ENCODE results near the gene SNED1. TPM values are rescaled to one million over a fixed set of nuclear protein-coding genes. Genes with fewer than 3 reads are reported as not detected.

Gene SNED1
- total RNA-seq, 2 donors from 2014 or later: 9.4 to 10.1 TPM

DNA sequence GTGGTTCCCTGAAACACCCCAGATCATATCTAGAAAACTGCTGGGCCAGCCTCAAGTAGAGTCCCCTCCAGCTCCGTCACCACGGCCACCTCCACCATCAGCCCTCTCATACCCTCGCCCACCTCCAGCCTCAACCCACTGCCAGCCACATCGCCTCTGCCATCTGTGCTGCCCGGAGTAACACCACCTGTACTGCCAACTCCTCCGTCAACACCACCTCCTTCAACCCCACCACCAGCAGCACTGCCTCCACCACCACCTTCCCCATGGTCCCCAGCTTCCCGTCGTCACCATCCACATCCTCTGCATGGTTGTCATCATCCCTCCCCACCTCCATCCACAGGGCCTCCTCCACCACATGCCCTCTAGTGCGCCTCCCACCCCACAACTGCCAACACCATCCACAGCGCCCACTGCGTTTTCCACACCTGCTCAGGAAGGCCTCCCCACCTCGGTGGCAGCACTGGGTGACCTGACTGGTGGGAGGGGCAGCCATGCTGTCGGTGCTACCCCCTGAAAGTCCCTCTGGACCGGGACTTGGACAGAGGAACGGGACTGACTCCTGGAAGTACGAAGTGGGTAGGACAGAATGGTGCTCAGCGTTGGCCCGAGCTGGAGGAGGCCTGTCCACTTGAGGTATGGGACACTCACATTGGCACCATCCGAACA, 1.6 kb downstream of the SNED1 start:
- no peak for ATAC-seq
- DNase-seq: no peak
- intact Hi-C loops (cut with DNase I, micrococcal nuclease): no loop called here

DNA sequence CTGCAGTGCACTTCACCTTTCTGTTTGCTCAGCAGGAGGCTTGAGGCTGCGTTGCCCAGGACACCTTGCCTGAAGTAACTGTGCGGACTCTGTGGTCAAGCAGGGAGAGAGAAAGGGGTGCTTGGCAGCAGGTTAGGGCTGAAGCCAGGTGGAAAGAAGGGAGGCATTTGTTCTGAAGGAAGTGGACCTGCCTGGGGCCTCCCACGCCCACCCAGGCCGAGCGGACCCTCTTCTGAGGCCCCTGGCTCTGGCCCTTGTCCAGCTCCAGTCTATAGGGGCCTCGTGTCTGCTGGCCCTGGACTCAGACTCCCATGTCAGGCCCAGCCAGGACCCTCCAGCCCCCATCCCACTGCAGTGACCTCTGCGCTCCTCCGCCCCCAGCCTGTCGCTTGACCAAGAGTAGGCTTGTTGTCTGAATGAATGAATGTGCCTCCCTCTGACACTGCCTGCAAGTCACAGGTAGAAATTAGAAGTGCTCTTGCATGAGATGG, 2.5 kb downstream of the SNED1 start:
- DNase-seq (no peak), ATAC-seq (no peak)
- intact Hi-C loops (cut with DNase I, micrococcal nuclease): no loop called here

DNA sequence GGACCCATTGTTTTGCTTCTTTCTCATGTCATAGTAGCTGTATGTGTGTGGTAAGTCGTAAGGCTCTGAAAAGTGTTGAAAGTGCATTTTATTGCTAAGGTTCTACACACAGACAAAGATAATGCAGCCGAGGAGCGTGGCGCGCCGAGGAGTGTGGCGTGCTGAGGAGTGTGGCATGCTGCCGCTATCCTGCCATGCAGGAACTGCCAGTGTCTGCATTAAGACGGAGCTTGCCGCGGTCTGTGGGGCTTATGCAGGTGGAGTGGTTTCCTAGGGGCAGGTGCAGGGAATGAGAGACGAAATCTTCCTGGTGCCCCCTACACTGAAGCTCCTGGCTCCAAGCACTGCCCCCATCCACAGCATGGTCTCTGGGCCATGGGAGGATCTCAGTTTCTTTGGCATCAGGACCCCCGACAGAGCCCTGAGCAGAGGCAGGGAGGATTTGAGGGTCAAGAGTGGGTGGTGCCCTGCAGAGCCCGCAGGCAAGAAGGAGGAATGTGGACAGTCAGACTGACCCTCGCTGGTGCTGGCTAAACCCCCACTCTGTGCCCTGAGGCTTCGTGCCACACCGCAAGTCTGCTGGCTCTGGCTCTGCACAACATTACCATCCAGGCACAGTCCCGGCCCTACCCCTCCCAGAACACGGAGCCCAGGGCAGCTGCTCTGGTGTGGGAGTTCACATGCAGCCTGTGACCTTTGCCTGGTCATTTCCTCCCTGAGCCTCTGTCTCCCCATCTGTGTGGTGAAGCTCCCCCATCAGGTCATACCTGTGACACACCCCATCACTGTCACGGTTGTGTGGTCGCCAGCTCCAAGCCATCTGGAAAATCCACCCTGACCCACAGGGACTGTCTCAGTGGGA, 3.2 kb downstream of the SNED1 start:
- DNase-seq: no peak
- intact Hi-C loops (cut with DNase I, micrococcal nuclease): no loop called here
- no peak for ATAC-seq

- intact Hi-C loops (cut with DNase I, micrococcal nuclease): no loop called here
- no peak for DNase-seq
- no peak for ATAC-seq
Measured at GRCh38 chr2:241002275-241003046, 4.0 kb downstream of the SNED1 start.

- DNase-seq: no peak
- intact Hi-C loops (cut with DNase I, micrococcal nuclease): no loop called here
- no peak for ATAC-seq
Measured at GRCh38 chr2:241003047-241003360, 4.6 kb downstream of the SNED1 start.

DNA sequence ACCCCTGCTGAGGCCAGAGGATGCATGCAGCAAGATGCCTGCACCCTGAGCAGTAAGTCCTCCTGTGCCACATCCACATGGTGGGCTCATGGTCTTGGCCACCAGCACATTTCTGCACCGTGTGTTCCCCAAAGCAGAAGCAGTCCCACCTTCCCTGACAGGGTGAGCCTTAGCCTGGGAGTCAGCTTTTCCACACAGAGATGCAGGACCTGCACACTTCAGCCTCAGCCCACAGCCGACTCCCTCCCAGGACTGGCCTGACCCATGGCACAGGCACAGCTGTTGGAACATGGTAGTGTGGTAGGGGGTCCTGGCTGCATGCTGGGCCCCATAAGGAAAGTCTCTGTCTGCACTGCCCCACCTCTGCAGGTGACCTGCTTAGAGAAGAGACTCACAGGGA, 5.0 kb downstream of the SNED1 start:
- intact Hi-C loops (cut with DNase I, micrococcal nuclease): no loop called here
- DNase-seq (no peak), ATAC-seq (no peak)

DNA sequence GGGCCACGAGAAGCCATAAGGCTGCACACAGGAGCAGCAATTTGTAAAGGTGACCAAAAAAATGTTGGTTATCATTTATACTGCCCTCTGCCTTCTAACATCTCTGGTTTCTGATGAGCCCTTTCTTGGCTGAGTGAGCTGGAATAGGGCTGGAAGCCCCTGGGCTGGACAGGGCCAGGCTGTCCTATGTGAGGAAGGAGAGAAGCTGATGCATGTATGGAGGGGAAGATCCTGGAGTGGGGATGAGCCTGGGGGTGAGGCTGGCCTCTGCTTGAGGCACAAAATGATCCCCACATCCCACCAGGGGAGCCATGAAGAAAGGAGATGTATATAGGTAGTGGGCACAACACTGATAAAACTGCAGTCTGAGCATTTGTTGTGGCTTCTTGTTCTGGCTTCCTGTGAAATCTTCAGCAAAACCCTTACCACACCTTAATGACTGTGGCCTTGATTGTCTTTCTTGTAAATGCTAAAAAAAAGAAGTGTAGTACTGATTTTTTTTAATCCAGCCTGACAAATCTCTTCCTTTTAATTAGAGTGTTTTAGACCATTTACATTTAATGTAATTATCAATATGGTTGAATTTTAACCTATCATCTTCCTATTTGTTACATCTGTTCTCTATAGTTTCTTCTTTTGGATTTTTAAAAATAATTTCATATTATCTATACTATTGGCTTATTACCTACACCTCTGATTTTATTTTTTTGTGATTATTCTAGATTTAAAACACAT, 5.6 kb downstream of the SNED1 start:
- ATAC-seq (no peak), DNase-seq (no peak)
- intact Hi-C loops (cut with DNase I, micrococcal nuclease): no loop called here

- intact Hi-C loops (cut with DNase I, micrococcal nuclease): no loop called here
- DNase-seq: no peak
- ATAC-seq: no peak
Measured at GRCh38 chr2:241005569-241005968, 7.2 kb downstream of the SNED1 start.

DNA sequence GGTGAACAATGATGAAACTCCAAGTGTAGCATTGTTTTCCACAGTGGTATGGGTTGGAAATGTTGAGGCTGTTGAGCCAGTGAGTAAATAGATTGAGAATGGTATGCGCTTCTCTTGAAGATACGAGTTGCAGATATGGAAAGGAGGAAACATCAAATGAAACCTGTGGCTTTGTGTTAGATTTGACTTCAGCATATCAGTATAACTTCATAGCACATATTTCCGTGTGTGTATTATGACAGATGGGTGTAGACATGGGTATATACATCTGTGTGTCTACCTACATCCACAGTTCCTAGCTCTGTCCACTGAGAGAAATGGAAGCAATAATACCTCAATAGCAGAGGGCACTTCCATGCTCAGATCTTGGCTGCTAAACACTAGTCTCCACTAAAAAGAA, 8.0 kb downstream of the SNED1 start:
- intact Hi-C loops (cut with DNase I, micrococcal nuclease): no loop called here
- ATAC-seq: no peak
- DNase-seq: no peak

DNA sequence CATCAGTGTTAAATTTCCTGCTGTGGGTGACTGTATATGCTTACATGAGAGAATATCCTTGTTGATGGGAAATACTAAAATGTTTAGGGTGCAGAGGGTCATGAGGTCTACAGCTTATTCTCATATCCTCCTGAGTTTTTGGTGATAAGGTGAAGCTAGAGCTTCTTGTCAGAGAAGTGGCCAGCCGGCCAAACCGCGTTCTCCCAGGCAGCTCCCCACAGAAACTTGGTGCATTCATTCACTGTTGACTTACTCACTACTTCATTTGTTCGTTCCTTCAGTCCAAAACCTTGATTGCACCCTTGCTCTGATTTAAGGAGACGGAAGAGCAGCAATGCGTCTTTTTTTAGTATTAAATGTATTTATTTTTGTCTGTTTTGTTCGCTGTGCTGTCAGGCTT, 8.7 kb downstream of the SNED1 start:
- ATAC-seq (no peak), DNase-seq (no peak)
- intact Hi-C loops (cut with DNase I, micrococcal nuclease): no loop called here

GRCh38 chr2:241007880-241008710, 9.7 kb downstream of the SNED1 start:
- ATAC-seq (no peak), DNase-seq (no peak)
- intact Hi-C loops (cut with DNase I, micrococcal nuclease): no loop called here

GRCh38 chr2:241008711-241009121, 10.3 kb downstream of the SNED1 start:
- no peak for DNase-seq
- intact Hi-C loops (cut with DNase I, micrococcal nuclease): no loop called here
- ATAC-seq: no peak

DNA sequence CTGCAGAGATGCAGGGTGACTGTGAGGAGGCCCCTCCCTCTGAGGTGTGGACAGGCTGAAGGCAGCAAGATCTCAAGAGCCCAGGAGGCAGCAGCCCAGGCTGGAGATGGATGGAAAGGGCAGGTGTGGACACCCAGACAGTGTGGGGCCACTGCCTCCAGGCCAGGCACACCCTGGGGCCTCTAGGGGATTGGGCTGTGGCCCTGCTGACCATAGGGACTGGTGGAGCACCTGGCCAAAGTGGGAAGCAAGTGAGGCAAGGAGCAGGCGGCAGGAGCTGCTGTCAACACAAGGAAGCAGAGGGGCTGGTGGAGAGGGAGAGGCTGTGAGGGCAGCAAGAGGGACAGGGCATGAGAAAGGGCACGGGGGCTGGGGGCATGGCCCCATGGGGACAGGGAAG, 10.8 kb downstream of the SNED1 start:
- DNase-seq (no peak), ATAC-seq (no peak)
- intact Hi-C loops (cut with DNase I, micrococcal nuclease): no loop called here

DNA sequence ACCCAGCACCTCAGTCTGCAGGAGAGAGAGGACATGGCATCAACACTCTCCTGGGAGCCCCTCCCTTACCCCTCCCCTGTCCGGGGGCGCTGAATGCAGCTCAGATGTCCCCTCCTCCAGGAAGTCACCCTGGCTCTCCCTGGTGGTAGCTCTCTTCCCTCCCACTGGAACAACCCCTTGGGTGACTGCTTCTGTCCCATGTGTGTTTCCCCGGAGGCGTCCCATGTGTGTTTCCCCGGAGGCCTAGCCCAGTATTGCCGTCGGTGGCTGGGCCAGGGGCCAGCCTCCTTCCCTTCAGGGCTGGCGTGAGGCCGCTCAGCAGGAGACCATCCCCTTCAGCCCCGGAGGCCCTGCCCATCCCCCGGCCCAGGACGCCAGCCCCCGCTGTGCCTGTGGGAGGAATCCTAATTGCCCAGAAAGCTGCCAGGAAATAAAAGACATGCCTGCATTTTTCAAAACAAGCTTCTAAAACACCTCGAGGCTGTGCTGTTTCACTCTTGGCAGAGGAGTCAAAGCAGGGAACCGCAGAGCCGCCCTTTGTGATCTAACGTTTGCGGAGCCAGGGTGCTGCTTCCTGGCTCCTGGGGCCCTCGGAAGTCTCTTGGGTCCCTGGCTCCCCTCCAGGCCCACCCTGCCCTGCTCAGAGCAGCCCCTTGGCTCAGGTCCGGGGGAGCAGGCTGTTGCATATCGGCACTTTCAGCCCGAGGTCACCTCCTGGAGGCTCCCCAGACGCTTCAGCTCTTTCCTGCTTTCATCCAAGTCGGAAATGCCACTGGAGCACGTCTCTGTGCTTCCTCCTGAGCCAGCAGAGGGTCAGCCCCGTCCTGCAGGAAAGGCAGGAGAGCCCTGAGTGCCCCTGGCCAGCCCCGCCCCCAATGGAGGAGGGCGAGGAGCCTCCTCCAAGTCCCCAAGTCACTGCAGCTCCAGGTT, 11.4 kb downstream of the SNED1 start:
- intact Hi-C loops (cut with DNase I, micrococcal nuclease): no loop called here
- ATAC-seq (peak; percentile 72), DNase-seq (no peak)

DNA sequence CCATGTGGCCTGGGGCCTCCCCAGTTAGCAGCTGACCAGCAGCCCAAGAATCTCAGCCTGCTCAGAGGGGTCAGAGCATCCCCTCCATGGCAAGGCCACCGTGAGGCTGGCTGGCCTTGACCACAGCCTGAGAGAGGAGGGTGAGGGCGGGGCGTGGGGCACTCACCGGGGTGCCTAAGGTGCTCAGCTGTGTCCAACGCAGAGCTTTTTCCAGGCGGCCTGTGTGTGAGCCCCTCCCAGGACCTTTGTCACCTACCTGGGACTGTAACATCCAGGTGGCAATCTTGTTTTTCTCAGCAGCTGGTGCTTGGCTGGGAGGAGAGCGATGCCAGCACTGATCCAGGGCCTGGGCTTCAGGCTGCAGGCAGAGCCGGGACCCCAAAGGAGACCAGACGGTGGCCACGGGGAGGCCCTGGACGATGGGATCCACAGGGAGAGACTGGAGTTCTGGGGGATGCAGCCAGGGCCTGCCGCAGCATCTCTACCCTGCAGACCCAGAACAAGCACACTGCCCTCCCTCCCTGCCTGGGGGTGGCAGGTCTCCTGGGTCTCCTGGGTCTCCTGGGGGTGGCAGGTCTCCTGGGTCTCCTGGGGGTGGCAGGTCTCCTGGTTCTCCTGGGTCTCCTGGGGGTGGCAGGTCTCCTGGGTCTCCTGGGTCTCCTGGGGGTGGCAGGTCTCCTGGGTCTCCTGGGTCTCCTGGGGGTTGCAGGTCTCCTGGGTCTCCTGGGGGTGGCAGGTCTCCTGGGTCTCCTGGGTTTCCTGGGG, 12.3 kb downstream of the SNED1 start:
- DNase-seq (no peak), ATAC-seq (peak; percentile 77)
- intact Hi-C loops (cut with DNase I, micrococcal nuclease): no loop called here

DNA sequence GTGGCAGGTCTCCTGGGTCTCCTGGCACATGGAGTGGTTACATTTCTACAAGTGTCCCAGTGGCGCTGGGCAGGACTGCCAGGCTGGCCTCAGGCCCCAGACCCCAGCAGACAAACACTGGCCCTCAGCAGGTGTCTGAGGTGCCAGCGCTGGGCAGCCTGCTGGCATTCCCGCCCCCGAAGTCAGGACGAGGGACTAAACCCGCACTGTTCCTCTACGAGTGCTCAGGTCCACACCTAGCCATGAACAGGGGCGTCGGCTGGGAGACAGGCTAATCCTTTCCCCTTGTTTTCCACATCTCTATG, 12.8 kb downstream of the SNED1 start:
- ATAC-seq (peak; percentile 34), DNase-seq (no peak)
- intact Hi-C loops (cut with DNase I, micrococcal nuclease): no loop called here
